HepG2 (cell line): ENCODE measurements around the gene TFDP1. TPM values are rescaled to one million over a fixed set of nuclear protein-coding genes. Genes with fewer than 3 reads are reported as not detected.

Source experiments
- ATAC-seq: fragments of 200-7000 bp; cut with Tn5 transposase; 3 replicates; pipeline ENCODE4 v1.9.1; 2020; ENCODE audit warnings: mild to moderate bottlenecking, moderate library complexity
- BruUV-seq: library from RNA; stranded (reverse); fragments of 400-500 nt; replicated peaks from 2 replicates; lab custom pipeline; 2021; lab: Mats Ljungman, UMichigan
- CTCF ChIA-PET: fragments of 300-600 bp; formaldehyde crosslinking; extraction: SDS; loops from one replicate; lab custom pipeline; 2021; ENCODE audit warnings: low total read pairs, inconsistent platforms, low intra/inter-chr PET ratio; lab: Yijun Ruan, JAX
- POLR2A ChIA-PET: fragments of 350-600 bp; sonication (Branson Sonifier 250); formaldehyde crosslinking; loops from one replicate; lab custom pipeline; 2020; ENCODE audit warnings: antibody characterized with exemption, inconsistent platforms; lab: Yijun Ruan, JAX
- DNase-seq: peaks from one replicate; pipeline ENCODE4 v3.0.0-alpha.2; 2015; ENCODE audit warnings: low spot score
- FAIRE-seq: peaks from 3 replicates; lab custom pipeline; 2011; peaks lifted over from hg19 to GRCh38; lab: Jason Lieb, UNC
- H2AFZ ChIP-seq: one replicate; pipeline ENCODE4 v1.6.1; 2011; ENCODE audit warnings: low read length, inconsistent platforms
- H3K27ac ChIP-seq: fragments of 300-600 bp; 3 replicates; pipeline ENCODE4 v1.8.0; 2011; ENCODE audit warnings: mixed run types, mild to moderate bottlenecking, mixed read lengths, low read length, inconsistent platforms; ENCODE audit not compliant: insufficient read depth; ENCODE audit errors: extremely low read length
- H3K27me3 ChIP-seq, 2 experiments: fragments of 200-600 bp in 1 of 2; 2 replicates in 1 of 2; 3 replicates in 1 of 2; pipeline versions ENCODE4 v1.6.0 to v1.8.0; 2011; ENCODE audit warnings: low read length in 2 of 2, mild to moderate bottlenecking in 2 of 2, moderate library complexity in 2 of 2, inconsistent platforms in 1 of 2; ENCODE audit not compliant: insufficient read depth in 2 of 2, control insufficient read depth in 1 of 2
- H3K36me3 ChIP-seq, 2 experiments: fragments of 200-600 bp in 1 of 2; replicated peaks in 1 of 2; 2 replicates in 1 of 2; 3 replicates in 1 of 2; pipeline versions ENCODE4 v1.5.1 to v1.8.0; 2011; ENCODE audit warnings: low read length in 2 of 2, inconsistent platforms in 1 of 2; ENCODE audit not compliant: insufficient read depth in 2 of 2, control insufficient read depth in 1 of 2
- H3K4me1 ChIP-seq: 2 replicates; pipeline ENCODE4 v1.5.1; 2012; ENCODE audit warnings: low read length, inconsistent platforms; ENCODE audit not compliant: insufficient read depth
- H3K4me2 ChIP-seq: 2 replicates; pipeline ENCODE4 v1.6.0; 2011; ENCODE audit warnings: low read depth, low read length, inconsistent platforms
- H3K4me3 ChIP-seq, 3 experiments: fragments of 200-600 bp in 1 of 3; sonication (generic), shearing (Covaris generic) in 1 of 3; replicated peaks in 1 of 3; 2 replicates each; pipeline ENCODE4 v1.5.1; 2011 to 2016; ENCODE audit warnings: low read length in 3 of 3, inconsistent platforms in 2 of 3, low read depth in 2 of 3, mild to moderate bottlenecking in 2 of 3, control low read depth in 1 of 3, mixed read lengths in 1 of 3; ENCODE audit not compliant: insufficient read depth in 1 of 3
- H3K79me2 ChIP-seq: one replicate; pipeline ENCODE4 v1.6.1; 2011; ENCODE audit warnings: low read length, inconsistent platforms; ENCODE audit not compliant: insufficient read depth
- H3K9ac ChIP-seq: 2 replicates; pipeline ENCODE4 v1.6.0; 2011; ENCODE audit warnings: mild to moderate bottlenecking, low read depth, low read length, inconsistent platforms; ENCODE audit not compliant: insufficient read depth
- H3K9me3 ChIP-seq: 2 replicates; pipeline ENCODE4 v1.5.1; 2012; ENCODE audit warnings: mild to moderate bottlenecking, low read length
- H4K20me1 ChIP-seq: 2 replicates; pipeline ENCODE4 v1.6.0; 2011; ENCODE audit warnings: inconsistent platforms, mild to moderate bottlenecking, low read length, moderate library complexity; ENCODE audit not compliant: insufficient read depth
- ZFP41 ChIP-seq: sonication (generic); formaldehyde crosslinking; IDR thresholded peaks from 2 replicates; pipeline ENCODE4 v1.4.0; 2020; ENCODE audit warnings: mild to moderate bottlenecking, missing genetic modification reagents, borderline replicate concordance
- ZNF687 ChIP-seq: sonication (generic); formaldehyde crosslinking; IDR thresholded peaks from 2 replicates; pipeline ENCODE4 v1.5.1; 2020; ENCODE audit warnings: mild to moderate bottlenecking, missing genetic modification reagents, moderate library complexity
- WGBS: methylation state at CpG from one replicate; pipeline ENCODE4 v1.1.6; 2017; ENCODE audit warnings: low lambda C conversion rate; 5-methylcytosine and 5-hydroxymethylcytosine counted together
- in situ Hi-C: cut with HindIII; loops from 2 replicates; pipeline ENCODE4 v1.10.0; 2017; ENCODE audit warnings: low pct_unique_long_range_greater_than_20kb; ENCODE audit not compliant: extremely low pct_ligation_motif_present
- intact Hi-C: fragments of 100-400 bp; cut with micrococcal nuclease; formaldehyde crosslinking; loops from one replicate; pipeline ENCODE4 v1.10.0; 2022; ENCODE audit not compliant: unreplicated experiment
- polyA plus RNA-seq, 8 experiments: library from polyadenylated mRNA; depleted of rRNA in 3 of 8; stranded (reverse) in 7 of 8; unstranded in 1 of 8; fragments of >200 nt; fragmentation: Illumina TruSeq in 4 of 8; extraction: Trizol in 4 of 8; gene quantifications; 2 replicates each; pipeline versions ENCODE4 v1.2.1 to v1.2.3, GENCODE V29; 2011 to 2016; ENCODE audit warnings: low read depth in 4 of 8, missing spikeins in 1 of 8, mixed read lengths in 1 of 8; ENCODE audit not compliant: insufficient read depth in 1 of 8
- total RNA-seq, 5 experiments: library from RNA; depleted of rRNA; stranded (reverse); fragments of >200 nt; fragmentation: Illumina TruSeq; extraction: Trizol; gene quantifications; 2 replicates each; pipeline ENCODE4 v1.2.3, GENCODE V29; 2016; ENCODE audit warnings: low read depth in 1 of 5
- TF ChIP-seq, protein P1 (sequence below): sonication (generic); formaldehyde crosslinking; IDR thresholded peaks from 2 replicates; pipeline ENCODE4 v1.4.0; 2020; ENCODE audit warnings: missing genetic modification reagents, borderline replicate concordance

The TFDP1 gene
- total and polyA plus RNA-seq, 2 of the 13 experiments (the other 11 are each of a cell fraction or from before 2014, with no cell fraction given) = 38.0 to 84.2 TPM

DNA sequence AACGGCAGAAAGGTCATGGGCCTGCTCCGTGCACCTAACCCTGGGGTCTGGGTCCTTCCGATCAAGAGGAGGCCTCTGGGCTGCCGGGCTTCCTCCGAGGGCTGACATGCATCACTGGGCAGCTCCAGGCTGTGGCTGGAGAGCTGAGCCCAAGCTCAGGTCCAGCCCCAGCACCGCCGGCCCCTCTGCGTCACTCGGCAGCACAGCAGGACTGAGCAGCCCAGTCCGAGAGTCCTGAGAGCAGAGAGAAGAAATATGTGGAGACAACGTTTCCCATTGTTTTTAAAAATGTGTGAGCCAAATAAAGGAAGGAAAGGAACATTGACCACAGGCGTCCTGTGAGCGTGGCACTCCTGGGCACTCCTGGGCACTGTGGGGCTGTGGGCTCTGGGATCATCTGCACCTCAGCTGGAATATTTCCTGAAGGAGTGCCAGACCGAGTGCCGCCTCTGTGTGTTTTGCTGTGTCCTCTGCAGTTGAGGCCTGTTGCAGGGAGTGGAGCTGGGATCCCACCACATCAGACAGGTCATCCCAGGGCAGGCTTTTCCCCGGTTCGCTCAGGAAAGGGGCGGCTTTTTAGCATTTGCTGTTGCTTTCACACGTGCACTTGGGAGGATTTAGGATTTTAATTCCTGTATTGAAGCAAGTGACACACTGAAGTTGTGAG, 37.8 kb upstream of the TFDP1 start:
- no peaks in the 10 kb centered on the region for H3K9me3 ChIP-seq
- ChIA-PET CTCF (no interaction called here), POLR2A (no interaction called here)
- H3K4me2 ChIP-seq = peak overlapping the region; percentile 31; the same call in 1 of the 2 replicates
- peaks cover 20% of the 10 kb centered on the region; the same call in 1 of the 2 replicates for H4K20me1 ChIP-seq
- no peak for FAIRE-seq
- H3K27ac ChIP-seq = peak overlapping the region; percentile 11
- H2AFZ ChIP-seq = no peak overlapping the region
- DNase-seq = no peak
- in situ Hi-C loops (no loop called here), intact Hi-C loops (no loop called here)
- no peak overlapping the region for H3K9ac ChIP-seq
- no peaks in the 10 kb centered on the region for H3K27me3 ChIP-seq
- BruUV-seq = no TSS peak
- no peak overlapping the region for H3K4me3 ChIP-seq
- peak; percentile 50; the same call in 2 of the 3 replicates for ATAC-seq
- H3K79me2 ChIP-seq = peaks cover 14% of the 10 kb centered on the region
- no peak for TF ChIP-seq ZFP41
- TF ChIP-seq, protein P1, sequence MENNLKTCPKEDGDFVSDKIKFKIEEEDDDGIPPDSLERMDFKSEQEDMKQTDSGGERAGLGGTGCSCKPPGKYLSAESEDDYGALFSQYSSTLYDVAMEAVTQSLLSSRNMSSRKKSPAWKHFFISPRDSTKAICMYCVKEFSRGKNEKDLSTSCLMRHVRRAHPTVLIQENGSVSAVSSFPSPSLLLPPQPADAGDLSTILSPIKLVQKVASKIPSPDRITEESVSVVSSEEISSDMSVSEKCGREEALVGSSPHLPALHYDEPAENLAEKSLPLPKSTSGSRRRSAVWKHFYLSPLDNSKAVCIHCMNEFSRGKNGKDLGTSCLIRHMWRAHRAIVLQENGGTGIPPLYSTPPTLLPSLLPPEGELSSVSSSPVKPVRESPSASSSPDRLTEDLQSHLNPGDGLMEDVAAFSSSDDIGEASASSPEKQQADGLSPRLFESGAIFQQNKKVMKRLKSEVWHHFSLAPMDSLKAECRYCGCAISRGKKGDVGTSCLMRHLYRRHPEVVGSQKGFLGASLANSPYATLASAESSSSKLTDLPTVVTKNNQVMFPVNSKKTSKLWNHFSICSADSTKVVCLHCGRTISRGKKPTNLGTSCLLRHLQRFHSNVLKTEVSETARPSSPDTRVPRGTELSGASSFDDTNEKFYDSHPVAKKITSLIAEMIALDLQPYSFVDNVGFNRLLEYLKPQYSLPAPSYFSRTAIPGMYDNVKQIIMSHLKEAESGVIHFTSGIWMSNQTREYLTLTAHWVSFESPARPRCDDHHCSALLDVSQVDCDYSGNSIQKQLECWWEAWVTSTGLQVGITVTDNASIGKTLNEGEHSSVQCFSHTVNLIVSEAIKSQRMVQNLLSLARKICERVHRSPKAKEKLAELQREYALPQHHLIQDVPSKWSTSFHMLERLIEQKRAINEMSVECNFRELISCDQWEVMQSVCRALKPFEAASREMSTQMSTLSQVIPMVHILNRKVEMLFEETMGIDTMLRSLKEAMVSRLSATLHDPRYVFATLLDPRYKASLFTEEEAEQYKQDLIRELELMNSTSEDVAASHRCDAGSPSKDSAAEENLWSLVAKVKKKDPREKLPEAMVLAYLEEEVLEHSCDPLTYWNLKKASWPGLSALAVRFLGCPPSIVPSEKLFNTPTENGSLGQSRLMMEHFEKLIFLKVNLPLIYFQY (CRISPR knock-in tag) = 0 out of 2 replicates have a peak, but pooled peaks have one; percentile 33
- TF ChIP-seq ZNF687 (CRISPR knock-in tag) = peak; percentile 61
- peaks cover 5 to 28% of the 10 kb centered on the region in 2 experiments; a peak in 4 of 5 replicates for H3K36me3 ChIP-seq
- WGBS = 74% methylated on average over 18 of the region's 19 CpGs
- peaks cover 38% of the 10 kb centered on the region for H3K4me1 ChIP-seq
